ENCODE measurements around the gene EFEMP2. TPM values are rescaled to one million over a fixed set of nuclear protein-coding genes. Genes with fewer than 3 reads are reported as not detected.
"Not testable (repeated sequence)": the region's sequence is repeated elsewhere in the genome, so short reads cannot be mapped to it uniquely, and the experiment has no call there.

EFEMP2 gene
- total RNA-seq, 1 experiment from 2014 or later, result 13.2 TPM

- H3K27me3 ChIP-seq (ENCODE audit: control insufficient read depth, insufficient read depth, low read length), result peaks cover 24% of the 10 kb centered on the region
- H3K36me3 ChIP-seq (replicated peaks; ENCODE audit: control insufficient read depth, insufficient read depth, low read length), result no peaks in the 10 kb centered on the region; the same call in 1 of the 2 replicates
- H3K4me3 ChIP-seq (ENCODE audit: insufficient read depth, low read depth, low read length), result no peak overlapping the region
- DNase-seq, result no peak
Measured at GRCh38 chr11:65894034-65894591, 21.5 kb upstream of the EFEMP2 start.

- no peaks in the 10 kb centered on the region; the same call in 1 of the 2 replicates for H3K36me3 ChIP-seq (replicated peaks; ENCODE audit: control insufficient read depth, insufficient read depth, low read length)
- H3K27me3 ChIP-seq (ENCODE audit: control insufficient read depth, insufficient read depth, low read length), result peaks cover 17% of the 10 kb centered on the region
- no peak for DNase-seq
- H3K4me3 ChIP-seq (ENCODE audit: insufficient read depth, low read depth, low read length), result no peak overlapping the region
Measured at GRCh38 chr11:65892661-65893317, 20.2 kb upstream of the EFEMP2 start.

DNA sequence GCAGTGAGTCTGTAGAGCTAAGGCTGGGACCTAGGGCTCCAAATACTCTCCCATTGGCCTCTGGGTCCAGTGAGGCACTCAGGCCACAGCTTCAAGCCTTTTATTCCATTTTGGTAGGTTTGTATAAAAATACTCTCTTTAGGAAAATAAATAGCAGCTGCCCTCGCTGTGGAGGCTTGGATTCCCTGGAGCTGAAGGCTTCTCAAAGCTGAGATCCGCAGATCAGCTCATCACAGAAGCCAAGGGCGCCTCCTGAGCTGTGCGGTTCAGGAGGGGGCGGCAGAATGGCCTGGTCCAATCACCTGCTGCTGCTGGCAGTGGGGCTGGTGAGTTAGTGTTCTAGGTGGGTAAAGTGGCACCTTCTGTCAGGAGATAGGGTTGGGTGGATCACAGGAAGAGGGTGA, 19.5 kb upstream of the EFEMP2 start:
- H3K36me3 ChIP-seq (replicated peaks; ENCODE audit: control insufficient read depth, insufficient read depth, low read length); DNase-seq: not testable (repeated sequence)
- peaks cover 17% of the 10 kb centered on the region for H3K27me3 ChIP-seq (ENCODE audit: control insufficient read depth, insufficient read depth, low read length)
- peak overlapping the region; percentile 95 for H3K4me3 ChIP-seq (ENCODE audit: insufficient read depth, low read depth, low read length)

- Histone ChIP-seq H3K36me3 (replicated peaks; ENCODE audit: control insufficient read depth, insufficient read depth, low read length) (peaks cover 7% of the 10 kb centered on the region), H3K4me3 (ENCODE audit: insufficient read depth, low read depth, low read length) (peak overlapping the region; percentile 95), H3K27me3 (ENCODE audit: control insufficient read depth, insufficient read depth, low read length) (peaks cover 17% of the 10 kb centered on the region)
- peak; percentile 91 for DNase-seq
Measured at GRCh38 chr11:65891219-65892136, 18.9 kb upstream of the EFEMP2 start.

DNA sequence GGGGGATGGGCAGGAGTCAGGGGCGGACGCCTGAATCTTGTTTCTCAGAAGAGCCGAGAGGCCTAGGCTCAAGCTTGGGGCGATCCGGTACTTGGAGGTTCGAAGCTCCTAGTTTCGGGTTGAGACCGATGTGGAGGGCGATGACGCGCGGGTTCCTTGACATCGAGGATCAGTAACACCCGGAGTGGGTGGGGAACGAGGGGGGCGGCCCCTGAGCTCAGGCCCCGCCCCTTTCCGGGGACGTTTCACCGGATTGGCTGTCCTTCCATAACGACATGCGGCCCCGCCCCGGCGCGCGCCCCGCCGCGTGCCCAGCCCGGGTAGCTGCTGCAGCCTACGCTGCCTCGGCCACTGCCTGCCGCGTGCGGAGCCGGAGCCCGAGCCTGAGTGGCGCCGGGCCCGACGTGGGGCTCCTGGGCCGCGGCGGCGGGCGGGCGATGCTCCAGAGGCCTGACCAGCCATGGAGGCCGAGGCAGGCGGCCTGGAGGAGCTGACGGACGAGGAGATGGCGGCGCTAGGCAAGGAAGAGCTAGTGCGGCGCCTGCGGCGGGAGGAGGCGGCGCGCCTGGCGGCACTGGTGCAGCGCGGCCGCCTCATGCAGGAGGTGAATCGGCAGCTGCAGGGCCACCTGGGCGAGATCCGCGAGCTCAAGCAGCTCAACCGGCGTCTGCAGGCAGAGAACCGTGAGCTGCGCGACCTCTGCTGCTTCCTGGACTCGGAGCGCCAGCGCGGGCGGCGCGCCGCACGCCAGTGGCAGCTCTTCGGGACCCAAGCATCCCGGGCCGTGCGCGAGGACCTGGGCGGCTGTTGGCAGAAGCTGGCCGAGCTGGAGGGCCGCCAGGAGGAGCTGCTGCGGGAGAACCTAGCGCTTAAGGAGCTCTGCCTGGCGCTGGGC, 18.0 kb upstream of the EFEMP2 start, which contains the start of gene CCDC85B:
Gene CCDC85B, plus strand, starts transcription at position 350 of the 895 bp plus-strand sequence. Its CDS starts 111 bp downstream, at position 461.
- peak within 1 kb of the TSS; percentile 95 for H3K4me3 ChIP-seq (ENCODE audit: insufficient read depth, low read depth, low read length)
- H3K27me3 ChIP-seq (ENCODE audit: control insufficient read depth, insufficient read depth, low read length), result peaks cover 17% of the 10 kb centered on the region
- DNase-seq, result peak; percentile 99

GRCh38 chr11:65888163-65888814, 15.7 kb upstream of the EFEMP2 start, which contains the start of gene FIBP:
TSS of gene FIBP (minus strand) at chr11:65888471. CDS start at chr11:65888418, 53 bp downstream.
- H3K4me3 ChIP-seq (ENCODE audit: insufficient read depth, low read depth, low read length), result peak within 1 kb of the TSS; percentile 75
- peak; percentile 100 for DNase-seq
- peaks cover 17% of the 10 kb centered on the region for H3K27me3 ChIP-seq (ENCODE audit: control insufficient read depth, insufficient read depth, low read length)
- peaks cover 32% of the 10 kb centered on the region for H3K36me3 ChIP-seq (replicated peaks; ENCODE audit: control insufficient read depth, insufficient read depth, low read length)

More for the DNA sequence above, 18.0 kb upstream of the EFEMP2 start, which contains the start of gene CCDC85B:
- peaks cover 13% of the 10 kb centered on the region for H3K36me3 ChIP-seq (replicated peaks; ENCODE audit: control insufficient read depth, insufficient read depth, low read length)

DNA sequence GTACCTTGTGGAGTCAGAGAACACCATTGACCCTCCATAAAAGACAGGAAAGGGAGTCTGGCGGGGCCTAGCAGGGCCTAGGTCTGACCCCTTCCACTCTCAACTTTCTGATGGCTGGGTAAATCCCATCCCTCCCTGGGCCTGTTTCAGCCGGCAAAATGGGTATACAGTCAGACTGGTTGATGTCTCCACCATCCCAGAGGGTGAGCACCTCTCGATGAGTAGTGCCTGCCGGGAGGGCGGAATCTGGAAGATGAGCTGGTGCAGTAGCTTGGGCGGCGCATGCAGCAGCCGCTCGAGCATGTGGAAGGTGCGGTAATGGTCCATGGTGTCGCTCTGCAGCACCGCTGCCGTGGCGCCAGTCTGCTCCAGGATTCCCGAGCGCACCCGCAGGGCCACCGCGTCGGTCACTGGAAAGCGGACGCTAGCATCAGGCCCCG, 15.1 kb upstream of the EFEMP2 start:
- peaks cover 34% of the 10 kb centered on the region for H3K36me3 ChIP-seq (replicated peaks; ENCODE audit: control insufficient read depth, insufficient read depth, low read length)
- peak overlapping the region; percentile 75 for H3K4me3 ChIP-seq (ENCODE audit: insufficient read depth, low read depth, low read length)
- H3K27me3 ChIP-seq (ENCODE audit: control insufficient read depth, insufficient read depth, low read length), result peaks cover 17% of the 10 kb centered on the region
- no peak for DNase-seq

DNA sequence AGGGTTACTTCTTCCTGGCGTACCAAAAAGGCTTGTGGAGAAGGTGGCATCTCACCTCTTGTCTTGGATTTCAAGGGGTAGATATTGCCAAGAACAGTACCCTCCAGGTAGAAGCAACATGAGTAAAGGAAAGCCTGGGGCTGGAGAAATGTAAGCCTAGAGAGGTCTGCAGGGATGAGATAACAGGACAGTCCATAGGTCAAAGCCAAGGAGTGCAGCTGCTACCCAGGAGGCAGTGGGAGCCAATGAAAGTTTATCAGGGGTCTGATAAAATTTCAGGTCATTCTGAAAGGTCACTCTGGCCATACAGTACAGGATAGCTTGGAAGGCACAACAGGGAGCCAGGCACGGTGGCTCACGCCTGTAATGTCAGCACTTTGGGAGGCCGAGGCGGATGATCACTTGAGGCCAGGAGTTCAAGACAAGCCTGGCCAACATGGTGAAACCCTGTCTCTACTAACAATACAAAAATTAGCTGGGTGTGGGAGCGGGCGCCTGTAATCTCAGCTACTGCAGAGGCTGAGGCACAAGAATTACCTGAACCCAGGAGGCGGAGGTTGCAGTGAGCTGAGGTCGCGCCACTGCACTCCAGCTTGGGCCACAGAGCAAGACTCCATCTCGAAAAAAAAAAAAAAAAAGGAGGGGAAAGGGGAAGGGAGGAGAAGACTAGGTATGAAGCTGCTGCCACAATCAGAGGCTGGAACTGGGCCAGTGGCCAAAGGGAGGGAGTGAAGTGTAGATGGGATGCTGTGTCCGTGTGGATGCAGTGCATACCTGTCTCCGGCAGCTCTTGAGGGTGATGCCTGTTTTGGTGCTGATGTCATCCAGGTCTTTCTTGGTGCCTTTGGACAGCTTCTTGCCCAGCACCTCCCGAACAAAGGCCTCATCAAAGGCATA, 14.5 kb upstream of the EFEMP2 start:
- Histone ChIP-seq H3K4me3 (ENCODE audit: insufficient read depth, low read depth, low read length) (peak overlapping the region; percentile 75), H3K27me3 (ENCODE audit: control insufficient read depth, insufficient read depth, low read length) (peaks cover 17% of the 10 kb centered on the region), H3K36me3 (replicated peaks; ENCODE audit: control insufficient read depth, insufficient read depth, low read length) (peaks cover 34% of the 10 kb centered on the region)
- no peak for DNase-seq

- Histone ChIP-seq H3K4me3 (ENCODE audit: insufficient read depth, low read depth, low read length) (no peak overlapping the region), H3K36me3 (replicated peaks; ENCODE audit: control insufficient read depth, insufficient read depth, low read length) (peaks cover 34% of the 10 kb centered on the region), H3K27me3 (ENCODE audit: control insufficient read depth, insufficient read depth, low read length) (peaks cover 15% of the 10 kb centered on the region)
- no peak for DNase-seq
Measured at GRCh38 chr11:65885808-65886536, 13.4 kb upstream of the EFEMP2 start.

DNA sequence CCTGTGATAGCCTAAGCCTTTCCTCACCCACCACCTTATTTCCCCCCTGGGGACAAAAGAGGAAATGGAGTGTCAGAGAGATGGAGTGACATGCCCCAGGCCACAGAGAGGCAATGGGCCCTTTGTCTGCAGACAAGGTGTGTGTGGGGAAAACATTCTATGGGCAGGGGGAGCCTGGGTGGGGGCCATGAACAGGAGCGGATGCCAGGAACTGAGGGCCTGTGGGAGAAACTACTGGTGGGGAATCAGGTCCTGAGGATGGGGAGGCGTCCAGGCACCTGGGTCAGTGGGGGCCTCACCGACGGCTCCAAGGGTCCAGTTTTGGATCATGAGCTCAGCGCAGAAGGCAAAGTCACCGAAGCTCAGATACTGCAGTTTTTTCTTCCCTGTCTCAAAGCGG, 12.6 kb upstream of the EFEMP2 start:
- H3K27me3 ChIP-seq (ENCODE audit: control insufficient read depth, insufficient read depth, low read length), result peaks cover 12% of the 10 kb centered on the region
- no peak overlapping the region for H3K4me3 ChIP-seq (ENCODE audit: insufficient read depth, low read depth, low read length)
- no peak for DNase-seq
- H3K36me3 ChIP-seq (replicated peaks; ENCODE audit: control insufficient read depth, insufficient read depth, low read length), result peaks cover 34% of the 10 kb centered on the region

GRCh38 chr11:65884716-65885092, 12.1 kb upstream of the EFEMP2 start:
- Histone ChIP-seq H3K4me3 (ENCODE audit: insufficient read depth, low read depth, low read length) (no peak overlapping the region), H3K27me3 (ENCODE audit: control insufficient read depth, insufficient read depth, low read length) (peaks cover 7% of the 10 kb centered on the region), H3K36me3 (replicated peaks; ENCODE audit: control insufficient read depth, insufficient read depth, low read length) (peaks cover 34% of the 10 kb centered on the region)
- peak; percentile 98 for DNase-seq

Measured in H7 (cell line).